ENCODE results near the gene MOSPD3. TPM values are rescaled to one million over a fixed set of nuclear protein-coding genes. Genes with fewer than 3 reads are reported as not detected.

Gene MOSPD3
- total and polyA plus RNA-seq, 2 of the 13 experiments (the other 11 are each of a cell fraction or from before 2014, with no cell fraction given), result 7.6 to 8.8 TPM

- no peak for TF ChIP-seq PITX1 (CRISPR knock-in tag; IDR thresholded peaks at IDR 0.05)
- TF ChIP-seq MXD1 (CRISPR knock-in tag; IDR thresholded peaks at IDR 0.05), result no peak
- no peak for TF ChIP-seq ZNF674 (CRISPR knock-in tag; IDR thresholded peaks at IDR 0.05; ENCODE audit: low read depth)
- TF ChIP-seq ISX (CRISPR knock-in tag; conservative IDR thresholded peaks at IDR 0.05), result no peak
- 0 out of 2 replicates have a peak, but pooled peaks have one; percentile 28 for TF ChIP-seq HOXD1 (CRISPR knock-in tag; IDR thresholded peaks at IDR 0.05)
- no peak for TF ChIP-seq MATR3 (CRISPR knock-in tag; IDR thresholded peaks at IDR 0.05)
- no peak for TF ChIP-seq NFKBIZ (CRISPR knock-in tag; IDR thresholded peaks at IDR 0.05)
- TF ChIP-seq ZNF570 (CRISPR knock-in tag; IDR thresholded peaks at IDR 0.05; ENCODE audit: borderline replicate concordance), result no peak
- no peak for TF ChIP-seq ATF1 (CRISPR knock-in tag; IDR thresholded peaks at IDR 0.05)
- TF ChIP-seq HES4 (CRISPR knock-in tag; IDR thresholded peaks at IDR 0.05; ENCODE audit: borderline replicate concordance), result no peak
- TF ChIP-seq MXI1 (IDR thresholded peaks at IDR 0.05; ENCODE audit: borderline replicate concordance, low read depth, low read length), result 0 out of 3 replicates have a peak, but pooled peaks have one; percentile 16
- no peak for TF ChIP-seq ZNF883 (CRISPR knock-in tag; IDR thresholded peaks at IDR 0.05; ENCODE audit: not compliant biosample characterization)
- TF ChIP-seq TEAD2 (CRISPR knock-in tag; IDR thresholded peaks at IDR 0.05), result no peak
- no peak for TF ChIP-seq ZBTB3 (CRISPR knock-in tag; IDR thresholded peaks at IDR 0.05; ENCODE audit: borderline replicate concordance, low read depth)
- peak; percentile 30; the same call in 1 of the 2 replicates for TF ChIP-seq ZNF605 (CRISPR knock-in tag; IDR thresholded peaks at IDR 0.05)
- no peak for TF ChIP-seq ZNF597 (CRISPR knock-in tag; IDR thresholded peaks at IDR 0.05)
- no peak for TF ChIP-seq SNRNP70 (IDR thresholded peaks at IDR 0.05; ENCODE audit: low read depth, low read length)
- TF ChIP-seq PRDM4 (CRISPR knock-in tag; IDR thresholded peaks at IDR 0.05; ENCODE audit: borderline replicate concordance), result no peak
- no peak for TF ChIP-seq SALL1 (CRISPR knock-in tag; IDR thresholded peaks at IDR 0.05)
- TF ChIP-seq SMYD3 (CRISPR knock-in tag; IDR thresholded peaks at IDR 0.05), result no peak
- no peak for TF ChIP-seq ZNF383 (CRISPR knock-in tag; IDR thresholded peaks at IDR 0.05; ENCODE audit: borderline replicate concordance)
- TF ChIP-seq ZNF329 (CRISPR knock-in tag; IDR thresholded peaks at IDR 0.05; ENCODE audit: low read depth), result no peak
- TF ChIP-seq GZF1 (CRISPR knock-in tag; IDR thresholded peaks at IDR 0.05), result no peak
- 0 out of 2 replicates have a peak, but pooled peaks have one; percentile 33 for TF ChIP-seq ZSCAN25 (CRISPR knock-in tag; IDR thresholded peaks at IDR 0.05)
- no peak for TF ChIP-seq ELF1 (CRISPR knock-in tag; IDR thresholded peaks at IDR 0.05)
- TF ChIP-seq DPF2 (CRISPR knock-in tag; IDR thresholded peaks at IDR 0.05; ENCODE audit: borderline replicate concordance, low read depth), result no peak
- TF ChIP-seq HNRNPK (IDR thresholded peaks at IDR 0.05; ENCODE audit: low read depth, low read length, poor library complexity, severe bottlenecking), result no peak
- peak; percentile 27 for TF ChIP-seq TEAD3 (CRISPR knock-in tag; optimal IDR thresholded peaks at IDR 0.05; ENCODE audit: borderline replicate concordance)
- TF ChIP-seq ZNF879 (CRISPR knock-in tag; IDR thresholded peaks at IDR 0.05), result no peak
- no peak for TF ChIP-seq ZNF652 (CRISPR knock-in tag; IDR thresholded peaks at IDR 0.05; ENCODE audit: borderline replicate concordance, low read depth)
These were observed 48.4 kb upstream of the MOSPD3 start (continued) for GRCh38 chr7:100563809-100564400.
